Measurements from ENCODE around the gene GPC1.

GPC1 gene

DNA sequence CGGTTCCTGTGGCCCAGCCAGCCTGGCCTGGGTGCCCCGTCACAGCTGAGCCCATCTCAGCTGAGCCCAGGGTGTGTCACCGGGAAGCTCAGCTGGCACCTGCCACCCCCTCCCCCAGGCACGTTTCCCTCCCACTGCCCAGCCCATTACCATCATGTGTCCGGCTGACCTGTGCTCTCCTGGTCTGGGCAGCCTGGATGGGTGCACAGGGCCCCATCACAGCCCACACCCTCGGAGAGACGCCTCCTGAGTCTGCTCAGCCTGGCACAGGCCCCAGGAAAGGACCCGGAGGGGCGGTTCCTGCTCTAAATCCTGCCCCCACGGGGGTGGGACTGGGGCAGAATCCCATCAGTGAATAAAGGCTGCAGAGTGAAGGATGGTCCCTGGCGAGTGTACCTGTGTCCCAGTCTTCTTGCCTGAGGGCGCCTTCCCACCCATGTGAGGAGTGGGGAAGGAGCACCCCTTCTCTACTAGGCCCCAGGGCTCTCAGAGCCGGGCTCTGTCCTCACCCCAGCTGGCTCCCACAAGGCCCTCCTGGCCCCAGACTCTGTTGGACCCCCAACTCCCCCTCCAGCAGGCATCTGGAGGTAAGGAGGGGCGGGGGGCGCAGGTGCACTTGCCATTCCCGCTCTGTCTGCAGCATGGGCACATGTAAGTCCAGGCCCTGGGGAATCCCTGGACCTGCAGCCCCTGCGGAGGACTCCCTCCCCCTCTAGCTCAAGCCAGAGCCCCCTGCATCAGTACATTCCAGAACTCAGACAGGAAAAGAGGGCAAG, 21.2 kb downstream of the GPC1 start:
- no peak for DNase-seq (ENCODE audit: low read depth)
- TF ChIP-seq, protein P1, sequence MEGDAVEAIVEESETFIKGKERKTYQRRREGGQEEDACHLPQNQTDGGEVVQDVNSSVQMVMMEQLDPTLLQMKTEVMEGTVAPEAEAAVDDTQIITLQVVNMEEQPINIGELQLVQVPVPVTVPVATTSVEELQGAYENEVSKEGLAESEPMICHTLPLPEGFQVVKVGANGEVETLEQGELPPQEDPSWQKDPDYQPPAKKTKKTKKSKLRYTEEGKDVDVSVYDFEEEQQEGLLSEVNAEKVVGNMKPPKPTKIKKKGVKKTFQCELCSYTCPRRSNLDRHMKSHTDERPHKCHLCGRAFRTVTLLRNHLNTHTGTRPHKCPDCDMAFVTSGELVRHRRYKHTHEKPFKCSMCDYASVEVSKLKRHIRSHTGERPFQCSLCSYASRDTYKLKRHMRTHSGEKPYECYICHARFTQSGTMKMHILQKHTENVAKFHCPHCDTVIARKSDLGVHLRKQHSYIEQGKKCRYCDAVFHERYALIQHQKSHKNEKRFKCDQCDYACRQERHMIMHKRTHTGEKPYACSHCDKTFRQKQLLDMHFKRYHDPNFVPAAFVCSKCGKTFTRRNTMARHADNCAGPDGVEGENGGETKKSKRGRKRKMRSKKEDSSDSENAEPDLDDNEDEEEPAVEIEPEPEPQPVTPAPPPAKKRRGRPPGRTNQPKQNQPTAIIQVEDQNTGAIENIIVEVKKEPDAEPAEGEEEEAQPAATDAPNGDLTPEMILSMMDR (conservative IDR thresholded peaks at IDR 0.05; ENCODE audit: control insufficient read depth, insufficient read depth, low read depth, low read length) = no peak
- H3K4me3 ChIP-seq (ENCODE audit: control insufficient read depth, low read depth, low read length) = no peak overlapping the region

DNA sequence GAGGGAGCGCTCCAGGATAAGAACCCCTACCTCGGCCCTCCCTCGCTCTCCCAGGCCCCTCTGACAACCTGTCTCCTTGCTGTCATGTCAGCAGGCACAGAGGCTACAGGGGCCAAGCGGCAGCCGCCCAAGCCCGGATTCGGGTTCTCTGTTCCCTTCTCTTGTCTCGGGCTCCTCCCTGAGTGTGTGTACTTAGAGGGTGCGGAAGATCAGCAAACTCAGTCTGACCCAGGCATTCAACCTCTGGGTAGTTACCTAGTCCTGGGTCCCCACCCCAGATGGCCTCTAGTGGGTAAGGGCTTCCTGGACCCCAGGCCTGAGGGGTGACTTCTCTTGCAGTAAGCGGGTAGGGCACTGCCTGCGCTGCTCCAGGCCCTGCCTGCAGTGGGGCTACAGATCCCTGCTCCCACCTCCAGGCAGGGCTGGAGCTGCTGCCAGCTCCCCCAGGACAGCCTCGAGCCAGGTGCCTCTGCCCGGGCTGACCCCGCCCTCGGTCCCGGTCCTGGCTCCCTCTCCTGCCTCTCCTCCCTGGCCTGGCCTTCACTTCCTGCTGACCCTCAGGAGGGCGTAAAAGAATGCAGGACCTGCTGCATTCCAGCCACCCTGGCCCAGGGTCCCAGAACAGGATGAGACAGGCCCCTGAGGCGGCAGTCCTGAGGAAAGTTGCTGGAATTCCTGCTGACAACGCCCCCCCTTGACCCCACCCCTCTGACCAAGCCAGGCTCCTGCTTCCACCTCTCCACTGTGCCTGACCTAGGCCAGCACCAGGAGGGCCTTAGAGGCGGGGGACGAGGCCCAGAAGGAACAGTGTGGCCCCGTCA, 22.0 kb downstream of the GPC1 start:
- TF ChIP-seq, protein P1 (conservative IDR thresholded peaks at IDR 0.05; ENCODE audit: control insufficient read depth, insufficient read depth, low read depth, low read length) = no peak
- DNase-seq (ENCODE audit: low read depth) = no peak
- H3K4me3 ChIP-seq (ENCODE audit: control insufficient read depth, low read depth, low read length) = no peak overlapping the region

DNA sequence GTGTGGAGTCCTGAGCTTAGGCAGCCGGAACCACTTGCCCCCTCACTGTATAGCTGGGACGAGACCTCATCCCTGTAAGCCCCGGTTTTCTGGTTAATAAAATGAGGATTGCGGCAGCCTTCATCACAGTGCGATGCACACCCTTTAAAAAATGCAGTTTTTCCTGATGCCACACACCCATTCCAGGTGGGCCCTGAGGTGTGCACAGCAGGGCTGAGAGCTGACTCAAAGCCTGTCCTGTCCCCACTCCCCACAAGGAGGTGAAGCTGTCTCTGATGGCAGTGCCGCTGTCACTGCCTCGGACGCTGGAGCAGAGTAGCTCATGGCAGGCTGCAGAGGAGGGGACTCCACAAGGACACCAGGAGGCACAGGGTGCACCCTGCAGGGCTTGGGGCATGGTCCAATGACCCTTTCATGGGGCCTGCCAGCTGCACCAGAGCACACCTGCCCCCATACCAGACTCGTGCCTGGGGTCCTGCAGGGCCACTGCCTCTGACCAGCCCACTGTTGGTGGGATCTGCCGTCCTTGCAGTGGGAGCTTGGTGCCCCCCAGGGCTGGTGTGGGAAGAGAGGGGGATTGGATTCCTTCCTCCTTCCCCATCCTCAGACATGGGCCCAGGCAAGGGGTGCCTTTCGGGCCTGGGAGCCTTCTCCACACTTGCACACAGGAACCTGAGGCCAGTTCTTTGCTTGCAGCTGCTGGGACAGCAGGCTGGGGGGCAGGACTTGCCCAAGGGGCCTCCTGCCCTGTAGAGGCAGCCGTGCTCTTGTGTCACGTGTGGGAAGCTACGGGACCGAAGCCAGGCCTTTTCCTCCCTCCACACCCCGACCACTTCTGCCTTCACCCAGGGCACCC, 22.8 kb downstream of the GPC1 start:
- no peak overlapping the region for H3K4me3 ChIP-seq (ENCODE audit: control insufficient read depth, low read depth, low read length)
- DNase-seq (ENCODE audit: low read depth) = no peak
- TF ChIP-seq, protein P1 (conservative IDR thresholded peaks at IDR 0.05; ENCODE audit: control insufficient read depth, insufficient read depth, low read depth, low read length) = no peak

DNA sequence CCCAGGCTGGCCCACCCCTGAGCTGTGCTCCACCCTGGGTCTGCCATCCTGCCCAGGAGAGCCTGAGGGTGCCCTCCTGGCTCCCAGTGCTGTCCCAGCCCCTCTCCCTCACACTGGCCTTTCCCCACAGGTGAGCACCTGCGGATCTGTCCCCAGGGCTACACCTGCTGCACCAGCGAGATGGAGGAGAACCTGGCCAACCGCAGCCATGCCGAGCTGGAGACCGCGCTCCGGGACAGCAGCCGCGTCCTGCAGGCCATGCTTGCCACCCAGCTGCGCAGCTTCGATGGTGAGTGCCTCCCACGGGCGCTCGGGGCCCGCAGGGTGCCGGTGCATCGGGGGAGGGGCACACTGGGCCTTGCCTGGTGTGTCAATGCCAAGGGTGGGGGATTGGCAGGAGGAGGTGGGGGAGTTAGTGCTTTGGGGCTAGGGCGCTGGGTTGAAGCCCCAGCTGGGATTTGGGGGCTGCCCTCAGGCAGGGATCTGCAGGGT, 23.5 kb downstream of the GPC1 start:
- TF ChIP-seq, protein P1 (conservative IDR thresholded peaks at IDR 0.05; ENCODE audit: control insufficient read depth, insufficient read depth, low read depth, low read length) = no peak
- H3K4me3 ChIP-seq (ENCODE audit: control insufficient read depth, low read depth, low read length) = no peak overlapping the region
- DNase-seq (ENCODE audit: low read depth) = no peak

DNA sequence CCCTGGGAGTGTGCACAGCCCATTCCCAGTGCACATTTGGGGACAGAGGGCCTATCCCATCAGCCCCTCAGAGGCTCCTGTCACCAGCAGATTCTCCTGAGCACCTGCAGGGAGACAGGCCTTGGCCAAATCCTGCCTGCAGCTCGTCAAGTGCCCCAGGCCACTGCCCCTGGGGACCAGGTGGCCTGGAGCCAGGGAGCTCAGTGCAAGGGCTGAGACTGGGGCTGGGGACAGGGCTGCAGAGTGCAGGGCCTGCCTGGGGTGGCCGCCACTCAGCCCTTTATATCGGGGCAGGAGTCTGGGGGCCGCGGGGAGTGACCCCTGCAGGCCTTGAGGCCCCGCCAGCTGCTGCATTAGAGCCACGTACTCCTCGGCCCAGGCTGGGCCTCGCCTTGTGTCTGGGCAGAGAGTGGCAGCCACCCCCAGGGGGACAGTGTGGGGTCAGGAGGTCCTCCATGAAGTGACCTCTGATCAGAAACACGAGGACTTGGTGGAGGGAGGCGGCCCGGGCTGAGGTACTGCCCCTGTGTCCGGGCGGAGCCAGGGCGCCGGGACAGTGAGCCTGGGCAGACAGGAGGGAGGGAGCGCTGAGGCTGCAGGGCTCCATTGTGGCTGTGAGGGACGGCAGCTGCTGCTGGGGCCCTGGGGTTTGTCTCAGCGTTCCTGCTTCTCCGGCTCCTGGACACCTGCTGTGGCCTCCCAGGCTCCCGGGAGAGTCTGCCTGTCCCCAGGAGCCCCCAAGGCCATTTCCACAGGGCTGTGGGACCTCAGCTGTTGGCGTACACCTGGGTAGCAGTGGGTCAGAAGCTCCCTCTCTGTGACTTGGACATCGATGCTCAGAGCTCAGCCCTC, 24.2 kb downstream of the GPC1 start:
- no peak for DNase-seq (ENCODE audit: low read depth)
- TF ChIP-seq, protein P1 (conservative IDR thresholded peaks at IDR 0.05; ENCODE audit: control insufficient read depth, insufficient read depth, low read depth, low read length) = no peak
- H3K4me3 ChIP-seq (ENCODE audit: control insufficient read depth, low read depth, low read length) = no peak overlapping the region
